Measurements from ENCODE around the gene FCMR.

The FCMR gene

GRCh38 chr1:206923009-206923960 lies 1.5 kb upstream of the FCMR start:
- peak; percentile 69 to 75 for DNase-seq

GRCh38 chr1:206922524-206922923 lies 783 bp upstream of the FCMR start:
- DNase-seq, result no peak

GRCh38 chr1:206918076-206918475 lies 3.7 kb downstream of the FCMR start:
- DNase-seq, result no peak

- peak in 1 of 2 donors; percentile 24 for DNase-seq
Measured at GRCh38 chr1:206916000-206916709, 5.6 kb downstream of the FCMR start.

GRCh38 chr1:206915030-206915735 lies 6.6 kb downstream of the FCMR start:
- DNase-seq, result no peak

- DNase-seq, result no peak
Measured at GRCh38 chr1:206913766-206914537, 7.8 kb downstream of the FCMR start.

- peak; percentile 47 to 64 for DNase-seq
Measured at GRCh38 chr1:206912445-206913095, 9.2 kb downstream of the FCMR start.

- DNase-seq, result peak in 1 of 2 donors; percentile 47
Measured at GRCh38 chr1:206911064-206911663, 10.6 kb downstream of the FCMR start.

- no peak for DNase-seq
Measured at GRCh38 chr1:206909883-206910318, 11.8 kb downstream of the FCMR start.

GRCh38 chr1:206909161-206909882 lies 12.4 kb downstream of the FCMR start:
- peak; percentile 41 to 42 for DNase-seq

- DNase-seq, result no peak
Measured at GRCh38 chr1:206908038-206908437, 13.7 kb downstream of the FCMR start.

- DNase-seq, result no peak
Measured at GRCh38 chr1:206907304-206907991, 14.3 kb downstream of the FCMR start.

- DNase-seq, result peak; percentile 48 to 63
Measured at GRCh38 chr1:206905295-206906164, 16.2 kb downstream of the FCMR start.

GRCh38 chr1:206904423-206905142 lies 17.2 kb downstream of the FCMR start:
- no peak for DNase-seq

GRCh38 chr1:206903687-206904086 lies 18.1 kb downstream of the FCMR start:
- no peak for DNase-seq

GRCh38 chr1:206902702-206903101 lies 19.0 kb downstream of the FCMR start:
- no peak for DNase-seq

- DNase-seq, result no peak
Measured at GRCh38 chr1:206901944-206902343, 19.8 kb downstream of the FCMR start.

- no peak for DNase-seq
Measured at GRCh38 chr1:206900149-206900548, 21.6 kb downstream of the FCMR start.
